Myocyte (in vitro differentiated cells): ENCODE data around the gene OTUD1. TPM values are rescaled to one million over a fixed set of nuclear protein-coding genes. Genes with fewer than 3 reads are reported as not detected.
"Not testable (repeated sequence)": the region's sequence is repeated elsewhere in the genome, so short reads cannot be mapped to it uniquely, and the experiment has no call there.

Experiments
- DNase-seq: peaks from one replicate; pipeline ENCODE4 v3.0.0-alpha.2; 2012; ENCODE audit warnings: low read depth
- polyA plus RNA-seq: library from polyadenylated mRNA; unstranded; fragments of >200 nt; gene quantifications from one replicate; pipeline ENCODE4 v1.2.1, GENCODE V29; 2012; ENCODE audit warnings: missing spikeins
- total RNA-seq: library from RNA; depleted of rRNA; stranded (reverse); fragments of >200 nt; gene quantifications from 2 replicates; pipeline ENCODE4 v1.2.3, GENCODE V29; 2014

OTUD1 gene
- total RNA-seq: 7.7 and 15.0 TPM in 2 replicates
- 5.4 TPM for polyA plus RNA-seq

GRCh38 chr10:23438547-23439451, at the start of gene OTUD1:
OTUD1 (plus strand) TSS chr10:23439075; CDS start chr10:23439458, 383 bp downstream.
- peak; percentile 94 for DNase-seq

GRCh38 chr10:23390408-23390807, 48.5 kb upstream of the OTUD1 start:
- not testable (repeated sequence) for DNase-seq

GRCh38 chr10:23390809-23391208, 48.1 kb upstream of the OTUD1 start:
- no peak for DNase-seq

- no peak for DNase-seq
Observed at GRCh38 chr10:23391821-23392220, 47.1 kb upstream of the OTUD1 start.

- no peak for DNase-seq
Observed at GRCh38 chr10:23395017-23395416, 43.9 kb upstream of the OTUD1 start.

- DNase-seq: no peak
Observed at GRCh38 chr10:23396695-23397094, 42.2 kb upstream of the OTUD1 start.

- DNase-seq: peak; percentile 96
Observed at GRCh38 chr10:23399701-23400144, 39.2 kb upstream of the OTUD1 start.

GRCh38 chr10:23402856-23403255, 36.0 kb upstream of the OTUD1 start:
- DNase-seq: peak; percentile 78

- DNase-seq: peak; percentile 37
Observed at GRCh38 chr10:23403278-23403677, 35.6 kb upstream of the OTUD1 start.

- DNase-seq: no peak
Observed at GRCh38 chr10:23403719-23404118, 35.2 kb upstream of the OTUD1 start.

GRCh38 chr10:23404461-23404980, 34.4 kb upstream of the OTUD1 start:
- DNase-seq: no peak

- no peak for DNase-seq
Observed at GRCh38 chr10:23405540-23405939, 33.3 kb upstream of the OTUD1 start.

- DNase-seq: no peak
Observed at GRCh38 chr10:23406409-23406808, 32.5 kb upstream of the OTUD1 start.

GRCh38 chr10:23408330-23408976, 30.4 kb upstream of the OTUD1 start:
- peak; percentile 42 for DNase-seq

- DNase-seq: peak; percentile 89
Observed at GRCh38 chr10:23412223-23412622, 26.7 kb upstream of the OTUD1 start.

GRCh38 chr10:23413629-23414089, 25.2 kb upstream of the OTUD1 start:
- no peak for DNase-seq

- no peak for DNase-seq
Observed at GRCh38 chr10:23414658-23415057, 24.2 kb upstream of the OTUD1 start.

GRCh38 chr10:23417254-23417653, 21.6 kb upstream of the OTUD1 start:
- DNase-seq: no peak

- no peak for DNase-seq
Observed at GRCh38 chr10:23418051-23418681, 20.7 kb upstream of the OTUD1 start.

- DNase-seq: no peak
Observed at GRCh38 chr10:23419201-23419600, 19.7 kb upstream of the OTUD1 start.

- no peak for DNase-seq
Observed at GRCh38 chr10:23419655-23420329, 19.1 kb upstream of the OTUD1 start.
